ENCODE results near the gene KHDC1.
"Not testable (repeated sequence)": the region's sequence is repeated elsewhere in the genome, so short reads cannot be mapped to it uniquely, and the experiment has no call there.

GRCh38 chr6:73281684-73282083 lies 18.7 kb upstream of the KHDC1 start:
- not testable (repeated sequence) for TF ChIP-seq EZH2phosphoT487 (IDR thresholded peaks at IDR 0.05; ENCODE audit: low read length); EZH2 (optimal IDR thresholded peaks at IDR 0.05; ENCODE audit: low read depth, low read length)
